ENCODE measurements around the gene BAG3.

- TF ChIP-seq CTCF (IDR thresholded peaks at IDR 0.05 in 4 of 5, conservative IDR thresholded peaks at IDR 0.05 in 1 of 5) (no peak), POLR2A (IDR thresholded peaks at IDR 0.05) (no peak)
Observed at GRCh38 chr10:119638982-119639381, 12.2 kb upstream of the BAG3 start.
